ENCODE results near the gene TCF7L2.

The TCF7L2 gene

DNA sequence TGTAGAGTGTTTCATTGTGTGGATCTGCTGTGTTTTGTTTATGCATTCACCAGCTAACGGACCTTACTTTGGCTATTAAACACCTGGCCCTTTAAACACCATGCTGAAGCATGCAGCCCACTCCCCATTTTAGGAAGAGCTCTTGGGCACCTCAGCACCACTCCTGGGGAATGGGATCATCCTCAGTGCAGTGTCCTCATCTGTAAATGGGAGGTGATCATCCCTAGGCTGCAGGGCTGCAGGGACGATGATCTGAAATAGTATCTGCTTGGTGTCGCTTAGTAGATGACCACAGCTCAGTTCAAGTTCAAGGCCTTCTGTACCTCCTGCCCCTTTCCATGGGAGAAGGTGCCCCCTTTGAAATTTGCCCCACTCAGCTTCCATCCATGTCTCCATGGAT, 229.9 kb downstream of the TCF7L2 start:
- no peak for DNase-seq (ENCODE audit: low read depth)

DNA sequence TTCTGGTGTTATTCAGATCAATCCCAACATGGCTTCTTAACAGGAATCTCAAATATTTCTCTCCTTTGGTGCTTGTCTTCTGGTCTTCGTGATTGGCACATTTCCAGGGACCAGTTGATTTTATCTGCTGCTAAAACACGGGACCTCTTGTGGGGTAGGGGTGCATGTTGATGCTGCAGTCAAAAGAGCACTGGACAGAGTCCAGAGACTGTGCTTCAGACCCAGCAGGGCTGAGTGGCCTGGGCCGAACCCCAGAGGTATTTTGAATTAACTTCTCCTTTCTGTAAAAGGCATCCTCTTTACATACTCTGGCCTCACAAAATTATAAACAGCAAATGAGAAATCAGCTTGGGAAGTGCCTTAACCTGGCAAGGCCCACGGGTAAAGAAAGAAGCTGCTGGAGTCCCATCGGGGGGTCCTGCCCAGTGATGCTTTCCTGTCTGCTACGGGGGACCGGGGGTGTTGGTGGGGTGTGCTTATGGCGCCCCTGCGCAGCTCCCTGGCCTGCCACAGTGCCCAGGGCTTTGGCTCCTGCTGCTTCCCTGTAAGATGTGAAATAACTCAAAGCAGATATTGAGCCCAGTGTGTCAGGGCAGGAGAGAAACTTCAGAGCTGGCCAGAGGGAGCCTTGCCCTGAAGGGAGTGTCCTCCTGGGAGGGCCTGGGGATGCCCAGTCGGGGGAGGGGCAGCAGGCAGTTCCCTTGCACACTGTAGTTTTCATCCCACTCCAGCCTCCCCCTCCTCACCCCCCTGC, 230.5 kb downstream of the TCF7L2 start:
- DNase-seq (ENCODE audit: low read depth): no peak

DNA sequence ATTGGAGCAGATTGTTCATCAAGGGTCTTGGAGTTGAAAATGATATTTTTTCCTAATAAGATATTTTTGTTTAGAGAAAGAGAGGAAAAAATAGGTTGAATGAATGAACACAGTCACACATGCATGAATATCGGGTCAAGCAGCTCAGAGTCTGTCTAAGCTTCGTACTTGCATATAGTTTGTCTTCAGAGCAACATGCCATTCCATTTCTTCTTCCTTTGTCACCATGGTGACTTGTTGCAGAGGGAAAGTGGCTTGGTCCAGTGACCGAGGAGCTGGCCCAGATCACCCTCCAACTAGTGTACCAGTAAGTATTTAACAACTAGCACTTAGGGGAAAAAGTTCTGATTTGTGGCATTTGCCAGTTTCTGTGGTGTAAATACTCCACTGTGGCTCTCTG, 232.1 kb downstream of the TCF7L2 start:
- DNase-seq (ENCODE audit: low read depth): no peak

DNA sequence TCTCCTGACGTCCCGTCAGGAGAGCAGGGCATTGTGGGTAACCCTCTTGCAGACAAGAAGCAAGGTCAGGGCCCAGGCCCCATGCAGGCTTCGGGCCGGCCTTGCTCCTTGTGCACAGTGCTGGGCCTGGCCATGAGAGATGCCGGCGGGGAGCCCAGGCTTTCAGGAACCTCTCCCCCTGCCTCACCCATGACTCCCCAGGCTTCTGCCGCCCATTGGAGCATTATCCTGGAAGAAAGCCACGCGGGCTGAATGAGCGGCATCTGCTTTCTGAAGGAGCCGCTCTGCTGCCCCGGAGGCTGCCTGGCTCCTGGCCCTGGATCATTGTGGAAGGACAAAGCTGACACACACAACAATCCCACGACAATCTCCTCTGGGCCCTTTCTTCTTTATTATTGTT, 233.5 kb downstream of the TCF7L2 start:
- DNase-seq (ENCODE audit: low read depth): no peak

DNA sequence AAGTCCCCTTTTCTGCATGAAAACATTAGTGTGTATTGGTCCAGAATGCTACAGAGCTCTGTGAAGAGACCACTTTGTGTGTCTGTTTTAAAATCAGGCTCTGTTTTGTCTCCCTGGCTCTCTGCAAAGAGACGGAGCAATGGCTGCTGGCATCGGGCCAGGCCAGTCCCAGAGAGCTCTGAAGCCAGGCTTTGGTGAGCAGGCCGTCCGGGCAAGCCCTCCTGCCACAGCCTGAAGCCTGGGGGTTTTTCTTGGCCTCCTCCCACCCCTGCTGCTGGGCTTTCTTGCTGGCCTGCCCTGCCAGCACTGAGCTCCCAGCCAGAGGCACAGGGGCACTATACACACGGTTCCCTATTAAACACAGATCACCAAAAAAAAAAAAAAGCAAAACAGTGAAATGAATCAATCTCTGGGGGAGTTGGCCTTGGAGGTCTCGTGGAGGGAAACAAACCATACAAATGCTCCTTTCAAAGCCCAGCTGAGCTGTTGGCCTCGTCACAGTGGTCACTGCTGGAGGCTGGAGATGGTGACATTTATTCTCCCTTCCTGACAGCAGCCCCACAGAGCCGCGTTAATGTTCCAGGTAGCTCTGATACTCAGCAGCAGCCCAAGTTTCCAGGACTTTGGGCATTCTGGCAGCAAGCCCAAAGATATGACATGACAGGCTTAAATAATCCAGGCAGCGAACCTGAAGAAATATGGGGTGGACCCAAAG, 237.2 kb downstream of the TCF7L2 start:
- no peak for DNase-seq (ENCODE audit: low read depth)

DNA sequence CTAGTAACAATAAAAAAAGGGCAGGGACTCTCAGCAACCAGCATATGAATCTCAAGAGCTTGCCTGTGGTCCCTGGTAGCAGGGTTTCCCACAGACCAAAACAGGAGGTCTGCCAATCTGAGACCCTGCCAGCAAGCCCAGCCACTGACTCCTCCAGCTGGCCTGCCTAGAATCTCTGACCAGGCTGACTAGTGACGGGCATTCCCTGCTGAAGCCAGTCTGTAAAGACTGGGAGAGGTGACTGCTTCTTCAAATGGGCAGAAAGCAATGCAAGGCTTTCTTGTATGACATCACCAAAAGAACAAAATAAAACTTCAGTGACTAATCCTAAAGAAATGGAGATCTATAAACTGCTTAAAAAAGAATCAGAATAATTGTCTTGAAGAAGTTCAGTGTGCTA, 249.4 kb downstream of the TCF7L2 start:
- DNase-seq (ENCODE audit: low read depth): peak; percentile 8

DNA sequence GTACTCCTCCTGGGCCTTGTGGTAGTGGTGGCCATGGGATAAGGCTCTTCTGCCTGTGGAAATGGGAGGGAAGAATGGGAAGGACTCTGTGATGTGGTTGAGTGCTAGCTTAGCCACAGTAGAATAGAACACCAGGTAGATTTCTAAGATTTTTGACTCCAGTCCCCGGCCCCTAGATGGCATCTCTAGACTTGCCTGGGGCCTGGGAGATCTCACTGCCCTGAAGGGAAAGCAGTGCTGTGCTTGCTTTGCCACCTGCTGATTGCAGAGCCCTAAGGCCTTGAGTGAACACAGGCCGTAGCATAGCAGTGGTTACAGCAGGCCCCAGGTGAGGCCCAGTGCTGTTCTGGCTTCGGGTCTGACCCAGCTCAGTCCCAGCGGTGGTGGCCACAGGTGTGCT, 252.0 kb downstream of the TCF7L2 start:
- DNase-seq (ENCODE audit: low read depth): no peak

DNA sequence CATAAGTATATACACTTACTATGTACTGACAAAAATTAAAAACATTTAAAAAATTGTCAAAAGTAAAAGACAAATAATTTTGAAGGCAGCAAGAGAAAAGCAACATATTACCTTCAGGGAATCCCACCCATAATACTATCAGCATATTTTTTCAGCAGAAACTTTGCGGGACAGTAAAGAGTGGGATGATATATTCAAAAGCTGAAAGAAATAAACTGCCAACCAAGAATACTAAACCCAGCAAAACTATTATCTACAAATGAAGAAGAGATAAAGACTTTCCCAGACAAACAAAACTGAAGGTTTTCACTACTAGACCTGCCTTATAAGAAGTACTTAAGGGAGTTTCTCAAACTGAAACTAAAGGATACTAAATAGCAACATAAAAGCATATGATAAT, 257.9 kb downstream of the TCF7L2 start:
- DNase-seq (ENCODE audit: low read depth): no peak

DNA sequence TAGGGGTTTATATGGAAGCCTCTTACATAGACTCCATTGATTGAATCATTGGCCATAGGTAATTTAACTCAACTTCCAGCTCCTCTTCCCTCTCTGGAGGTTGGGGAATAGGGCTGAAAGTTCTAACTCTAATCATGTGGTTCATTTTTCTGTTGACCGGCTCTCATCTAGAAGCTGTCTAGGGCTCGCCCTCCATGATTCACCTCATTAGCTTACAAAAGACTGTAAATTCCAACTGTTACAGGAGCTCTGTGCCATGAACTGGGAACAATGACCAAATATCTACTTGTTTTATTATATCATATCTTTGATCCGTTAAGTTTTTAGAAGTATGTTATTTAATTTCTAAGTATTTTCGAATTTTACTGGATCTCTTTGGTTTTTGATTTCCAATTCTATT, 263.0 kb downstream of the TCF7L2 start:
- DNase-seq (ENCODE audit: low read depth): no peak

DNA sequence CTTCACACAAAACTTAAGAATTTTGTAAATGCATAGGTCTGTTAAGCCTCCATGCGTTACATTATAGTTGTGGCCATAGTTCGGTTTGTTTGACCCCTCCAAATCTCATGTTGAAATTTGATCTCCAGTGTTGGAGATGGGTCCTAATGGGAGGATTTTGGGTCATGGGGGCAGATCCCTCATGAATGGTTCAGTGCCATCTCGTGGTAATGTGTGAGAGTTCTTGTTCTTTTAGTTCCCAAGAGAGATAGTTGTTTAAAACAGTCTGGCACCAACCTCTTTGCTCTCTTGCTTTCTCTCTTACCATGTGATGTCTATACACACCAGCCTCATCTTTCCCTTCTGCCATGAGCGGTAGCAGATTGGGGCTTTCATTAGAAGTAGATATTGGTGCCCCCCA, 264.3 kb downstream of the TCF7L2 start:
- no peak for DNase-seq (ENCODE audit: low read depth)

DNA sequence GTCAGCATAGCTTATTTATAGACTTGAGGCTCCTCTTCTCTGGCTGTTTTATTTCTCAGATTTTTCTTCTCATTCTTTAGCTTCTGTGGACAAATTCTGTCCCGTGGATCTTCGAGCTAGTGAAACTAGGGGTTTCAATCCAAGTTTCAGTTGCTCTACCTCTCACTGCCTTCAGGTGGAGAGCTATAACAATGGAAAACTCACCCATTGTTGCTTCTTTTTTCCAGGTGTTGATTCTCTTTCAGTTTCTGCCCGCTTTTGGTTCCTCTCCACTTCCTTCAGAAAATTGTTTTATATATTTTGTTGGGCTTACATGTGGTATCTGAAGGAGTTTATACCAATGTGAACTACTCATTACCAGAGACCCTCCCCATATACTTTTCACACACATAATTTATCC, 266.1 kb downstream of the TCF7L2 start:
- DNase-seq (ENCODE audit: low read depth): no peak

Measured in HS-5 (cell line).